ENCODE results near the gene PPP1R2.

- TF ChIP-seq POLR2A (IDR thresholded peaks at IDR 0.05) (no peak), CTCF (IDR thresholded peaks at IDR 0.05) (no peak)
Observed at GRCh38 chr3:195526492-195526891, 16.6 kb downstream of the PPP1R2 start.

All from Peyer's patch (tissue), 4 donors.